ENCODE results near the gene USP17L21.
"Not testable (repeated sequence)": the region's sequence is repeated elsewhere in the genome, so short reads cannot be mapped to it uniquely, and the experiment has no call there.

The USP17L21 gene

DNA sequence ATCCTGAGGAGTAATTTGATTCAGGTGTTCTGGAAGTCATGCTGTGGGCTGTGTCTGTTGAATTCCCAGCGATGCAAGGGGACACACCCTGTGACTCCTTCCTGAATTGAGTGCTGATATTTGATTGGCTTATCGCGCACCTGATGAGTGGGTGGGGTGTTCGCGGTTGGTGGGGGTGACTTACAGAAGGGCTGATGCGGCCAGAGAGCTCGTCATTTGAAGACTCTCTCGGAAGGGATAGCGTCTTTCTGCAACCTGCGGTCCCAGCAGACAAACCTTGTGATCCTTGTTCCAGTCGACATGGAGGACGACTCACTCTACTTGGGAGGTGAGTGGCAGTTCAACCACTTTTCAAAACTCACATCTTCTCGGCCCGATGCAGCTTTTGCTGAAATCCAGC is 19.1 kb upstream of the USP17L21 start, which contains the start of gene USP17L17:
Gene USP17L17, plus strand, starts transcription at position 301 of the 400 bp plus-strand sequence. Its CDS starts 0 bp downstream, at position 301.
- not testable (repeated sequence) for H4K20me1 ChIP-seq (ENCODE audit: insufficient read depth, low read length); H3K4me3 ChIP-seq (ENCODE audit: low read depth in 1 of 2, low read length in 2 of 2); H3K4me2 ChIP-seq (ENCODE audit: insufficient read depth, low read length); H3K36me3 ChIP-seq (ENCODE audit: insufficient read depth, low read length); H3K79me2 ChIP-seq (ENCODE audit: insufficient read depth, low read length); H3K27me3 ChIP-seq (ENCODE audit: insufficient read depth, low read length, poor library complexity); H3K9ac ChIP-seq (ENCODE audit: low read depth, low read length); ATAC-seq (ENCODE audit: insufficient read depth, low read depth); H2AFZ ChIP-seq (ENCODE audit: low read depth, low read length); H3K27ac ChIP-seq (ENCODE audit: low read length); H3K9me3 ChIP-seq (ENCODE audit: insufficient read depth, low read length, severe bottlenecking); DNase-seq; H3K4me1 ChIP-seq (ENCODE audit: insufficient read depth, low read length)

DNA sequence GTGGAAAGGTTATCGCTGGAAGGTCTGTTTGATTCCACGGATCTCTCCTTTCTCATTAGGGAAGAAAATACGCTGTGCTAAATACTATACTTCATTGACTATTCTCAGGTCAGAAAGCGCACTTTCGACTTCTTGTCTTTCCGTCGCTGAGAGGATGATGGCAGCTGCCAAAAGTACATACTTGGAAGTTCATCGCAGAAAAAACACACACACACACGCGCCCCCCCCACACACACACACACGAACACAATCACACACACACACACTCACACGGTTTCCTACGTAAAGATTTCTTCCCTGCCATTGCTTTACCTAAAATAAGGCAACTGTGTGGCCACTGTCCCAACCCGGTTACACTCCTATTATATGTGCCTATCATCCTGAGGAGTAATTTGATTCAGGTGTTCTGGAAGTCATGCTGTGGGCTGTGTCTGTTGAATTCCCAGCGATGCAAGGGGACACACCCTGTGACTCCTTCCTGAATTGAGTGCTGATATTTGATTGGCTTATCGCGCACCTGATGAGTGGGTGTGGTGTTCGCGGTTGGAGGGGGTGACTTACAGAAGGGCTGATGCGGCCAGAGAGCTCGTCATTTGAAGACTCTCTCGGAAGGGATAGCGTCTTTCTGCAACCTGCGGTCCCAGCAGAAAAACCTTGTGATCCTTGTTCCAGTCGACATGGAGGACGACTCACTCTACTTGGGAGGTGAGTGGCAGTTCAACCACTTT is 14.6 kb upstream of the USP17L21 start, which contains the start of gene USP17L18:
Gene USP17L18, plus strand, starts transcription at position 678 of the 728 bp plus-strand sequence. Its CDS starts 0 bp downstream, at position 678.
- not testable (repeated sequence) for H3K27ac ChIP-seq (ENCODE audit: low read length); H3K9ac ChIP-seq (ENCODE audit: low read depth, low read length); H3K36me3 ChIP-seq (ENCODE audit: insufficient read depth, low read length); H3K4me1 ChIP-seq (ENCODE audit: insufficient read depth, low read length); H3K4me3 ChIP-seq (ENCODE audit: low read depth in 1 of 2, low read length in 2 of 2); DNase-seq; H2AFZ ChIP-seq (ENCODE audit: low read depth, low read length); H3K79me2 ChIP-seq (ENCODE audit: insufficient read depth, low read length); H4K20me1 ChIP-seq (ENCODE audit: insufficient read depth, low read length); H3K4me2 ChIP-seq (ENCODE audit: insufficient read depth, low read length); H3K9me3 ChIP-seq (ENCODE audit: insufficient read depth, low read length, severe bottlenecking); ATAC-seq (ENCODE audit: insufficient read depth, low read depth); H3K27me3 ChIP-seq (ENCODE audit: insufficient read depth, low read length, poor library complexity)

GRCh38 chr4:9253078-9253477 is 9.6 kb upstream of the USP17L21 start, which contains the start of gene USP17L19:
USP17L19 (plus strand) TSS chr4:9253378; CDS start chr4:9253378, 0 bp downstream.
- not testable (repeated sequence) for DNase-seq; H3K4me2 ChIP-seq (ENCODE audit: insufficient read depth, low read length); H3K79me2 ChIP-seq (ENCODE audit: insufficient read depth, low read length); ATAC-seq (ENCODE audit: insufficient read depth, low read depth); H4K20me1 ChIP-seq (ENCODE audit: insufficient read depth, low read length); H3K9ac ChIP-seq (ENCODE audit: low read depth, low read length); H3K36me3 ChIP-seq (ENCODE audit: insufficient read depth, low read length); H3K27ac ChIP-seq (ENCODE audit: low read length); H3K4me1 ChIP-seq (ENCODE audit: insufficient read depth, low read length); H3K4me3 ChIP-seq (ENCODE audit: low read depth in 1 of 2, low read length in 2 of 2); H3K9me3 ChIP-seq (ENCODE audit: insufficient read depth, low read length, severe bottlenecking); H2AFZ ChIP-seq (ENCODE audit: low read depth, low read length); H3K27me3 ChIP-seq (ENCODE audit: insufficient read depth, low read length, poor library complexity)

GRCh38 chr4:9257824-9258223 is 4.8 kb upstream of the USP17L21 start, which contains the start of gene USP17L20:
USP17L20 (plus strand) TSS chr4:9258124; CDS start chr4:9258124, 0 bp downstream.
- not testable (repeated sequence) for H2AFZ ChIP-seq (ENCODE audit: low read depth, low read length); H3K9ac ChIP-seq (ENCODE audit: low read depth, low read length); ATAC-seq (ENCODE audit: insufficient read depth, low read depth); H3K4me3 ChIP-seq (ENCODE audit: low read depth in 1 of 2, low read length in 2 of 2); H3K9me3 ChIP-seq (ENCODE audit: insufficient read depth, low read length, severe bottlenecking); H4K20me1 ChIP-seq (ENCODE audit: insufficient read depth, low read length); H3K79me2 ChIP-seq (ENCODE audit: insufficient read depth, low read length); H3K4me2 ChIP-seq (ENCODE audit: insufficient read depth, low read length); DNase-seq; H3K36me3 ChIP-seq (ENCODE audit: insufficient read depth, low read length); H3K4me1 ChIP-seq (ENCODE audit: insufficient read depth, low read length); H3K27me3 ChIP-seq (ENCODE audit: insufficient read depth, low read length, poor library complexity); H3K27ac ChIP-seq (ENCODE audit: low read length)

DNA sequence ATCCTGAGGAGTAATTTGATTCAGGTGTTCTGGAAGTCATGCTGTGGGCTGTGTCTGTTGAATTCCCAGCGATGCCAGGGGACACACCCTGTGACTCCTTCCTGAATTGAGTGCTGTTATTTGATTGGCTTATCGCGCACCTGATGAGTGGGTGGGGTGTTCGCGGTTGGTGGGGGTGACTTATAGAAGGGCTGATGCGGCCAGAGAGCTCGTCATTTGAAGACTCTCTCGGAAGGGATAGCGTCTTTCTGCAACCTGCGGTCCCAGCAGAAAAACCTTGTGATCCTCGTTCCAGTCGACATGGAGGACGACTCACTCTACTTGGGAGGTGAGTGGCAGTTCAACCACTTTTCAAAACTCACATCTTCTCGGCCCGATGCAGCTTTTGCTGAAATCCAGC is 4.6 kb downstream of the USP17L21 start, which contains the start of gene USP17L22:
Gene USP17L22, plus strand, starts transcription at position 301 of the 400 bp plus-strand sequence. Its CDS starts 0 bp downstream, at position 301.
- not testable (repeated sequence) for H3K9me3 ChIP-seq (ENCODE audit: insufficient read depth, low read length, severe bottlenecking); H3K9ac ChIP-seq (ENCODE audit: low read depth, low read length); H3K27me3 ChIP-seq (ENCODE audit: insufficient read depth, low read length, poor library complexity); H3K4me2 ChIP-seq (ENCODE audit: insufficient read depth, low read length); H3K4me1 ChIP-seq (ENCODE audit: insufficient read depth, low read length); H2AFZ ChIP-seq (ENCODE audit: low read depth, low read length); H3K27ac ChIP-seq (ENCODE audit: low read length); H4K20me1 ChIP-seq (ENCODE audit: insufficient read depth, low read length); ATAC-seq (ENCODE audit: insufficient read depth, low read depth); H3K4me3 ChIP-seq (ENCODE audit: low read depth in 1 of 2, low read length in 2 of 2); DNase-seq; H3K36me3 ChIP-seq (ENCODE audit: insufficient read depth, low read length); H3K79me2 ChIP-seq (ENCODE audit: insufficient read depth, low read length)

GRCh38 chr4:9271719-9272118 is 9.0 kb downstream of the USP17L21 start:
- H3K4me1 ChIP-seq (ENCODE audit: insufficient read depth, low read length); H4K20me1 ChIP-seq (ENCODE audit: insufficient read depth, low read length); H3K4me2 ChIP-seq (ENCODE audit: insufficient read depth, low read length); H3K79me2 ChIP-seq (ENCODE audit: insufficient read depth, low read length); H2AFZ ChIP-seq (ENCODE audit: low read depth, low read length); H3K36me3 ChIP-seq (ENCODE audit: insufficient read depth, low read length); H3K9ac ChIP-seq (ENCODE audit: low read depth, low read length); H3K4me3 ChIP-seq (ENCODE audit: low read depth in 1 of 2, low read length in 2 of 2); ATAC-seq (ENCODE audit: insufficient read depth, low read depth); H3K9me3 ChIP-seq (ENCODE audit: insufficient read depth, low read length, severe bottlenecking); H3K27me3 ChIP-seq (ENCODE audit: insufficient read depth, low read length, poor library complexity); H3K27ac ChIP-seq (ENCODE audit: low read length): not testable (repeated sequence)
- DNase-seq, result peak; percentile 5

Data from DND-41 (cell line).